ENCODE results near the gene P2RY2.

The P2RY2 gene

GRCh38 chr11:73285721-73286120, 67.6 kb downstream of the P2RY2 start:
- no peak for DNase-seq (ENCODE audit: low read depth)

Data from T follicular helper cell (primary cell).